K562 (cell line): ENCODE data around the gene HMGN2. TPM values are rescaled to one million over a fixed set of nuclear protein-coding genes. Genes with fewer than 3 reads are reported as not detected.

Experiments used
- ARNT ChIP-seq, 2 experiments: fragments of 450-650 bp; IDR thresholded peaks; 2 replicates each; pipeline ENCODE4 v1.6.1; 2016; ENCODE audit warnings: mild to moderate bottlenecking in 1 of 2
- ELF2 ChIP-seq: fragments of 250-450 bp; sonication (Bioruptor Pico); IDR thresholded peaks from 2 replicates; pipeline ENCODE4 v1.5.0; 2021; ENCODE audit warnings: mild to moderate bottlenecking
- ETS1 ChIP-seq: conservative IDR thresholded peaks from 2 replicates; pipeline ENCODE4 v1.6.1; 2011; ENCODE audit warnings: low read depth, mild to moderate bottlenecking, low read length; ENCODE audit not compliant: control insufficient read depth
- FOXM1 ChIP-seq, 2 experiments: fragments of 450-650 bp in 1 of 2; sonication (generic) in 1 of 2; formaldehyde crosslinking in 1 of 2; IDR thresholded peaks; 2 replicates each; pipeline versions ENCODE4 v1.6.1 to v1.9.0; 2017 to 2022; ENCODE audit warnings: low read depth in 2 of 2, mild to moderate bottlenecking in 2 of 2, missing genetic modification reagents in 1 of 2, moderate library complexity in 1 of 2
- GATAD2A ChIP-seq: fragments of 450-650 bp; IDR thresholded peaks from 2 replicates; pipeline ENCODE4 v1.6.1; 2017
- HCFC1 ChIP-seq: IDR thresholded peaks from 2 replicates; pipeline ENCODE4 v1.6.1; 2012; ENCODE audit warnings: low read depth, low read length, improper control_type of control experiment
- MAFG ChIP-seq: fragments of 450-650 bp; conservative IDR thresholded peaks from 2 replicates; pipeline ENCODE4 v1.6.1; 2016; ENCODE audit warnings: missing genetic modification characterization, missing compliant biosample characterization
- MAX ChIP-seq: sonication (generic); formaldehyde crosslinking; IDR thresholded peaks from 2 replicates; pipeline ENCODE4 v1.9.0; 2022; ENCODE audit warnings: mild to moderate bottlenecking, missing genetic modification reagents
- MTA1 ChIP-seq: fragments of 450-650 bp; IDR thresholded peaks from 2 replicates; pipeline ENCODE4 v1.6.1; 2017; ENCODE audit warnings: borderline replicate concordance
- MXI1 ChIP-seq: IDR thresholded peaks from 2 replicates; pipeline ENCODE4 v1.6.1; 2011; ENCODE audit warnings: low read depth, mild to moderate bottlenecking, improper control_type of control experiment, low read length
- NFRKB ChIP-seq: fragments of 450-650 bp; IDR thresholded peaks from 2 replicates; pipeline ENCODE4 v1.6.1; 2016; ENCODE audit warnings: low read depth
- RBM34 ChIP-seq: fragments of 200-400 bp; formaldehyde crosslinking; IDR thresholded peaks from 2 replicates; pipeline ENCODE4 v1.6.1; 2018; ENCODE audit warnings: low read length, borderline replicate concordance; ENCODE audit not compliant: insufficient read depth
- SAP30 ChIP-seq: fragments of 200-600 bp; sonication (generic); IDR thresholded peaks from 2 replicates; pipeline ENCODE4 v1.6.1; 2012; ENCODE audit warnings: borderline replicate concordance, low read depth, mild to moderate bottlenecking, moderate library complexity, low read length, control low read depth, inconsistent platforms; ENCODE audit not compliant: insufficient read depth, poor library complexity, severe bottlenecking
- SIRT6 ChIP-seq: IDR thresholded peaks from one replicate; pipeline ENCODE4 v1.6.1; 2012; ENCODE audit warnings: low read depth, mild to moderate bottlenecking, control low read depth, inconsistent platforms, low read length, moderate library complexity
- SP2 ChIP-seq: IDR thresholded peaks from 2 replicates; pipeline ENCODE4 v1.6.1; 2011; ENCODE audit warnings: mild to moderate bottlenecking, low read depth, low read length, moderate library complexity; ENCODE audit not compliant: poor library complexity, severe bottlenecking; ENCODE audit errors: extremely low read depth
- THRA ChIP-seq: fragments of 450-650 bp; IDR thresholded peaks from 2 replicates; pipeline ENCODE4 v1.6.1; 2017; ENCODE audit warnings: mild to moderate bottlenecking, moderate library complexity
- YY1 ChIP-seq, 3 experiments: IDR thresholded peaks; 2 replicates each; pipeline ENCODE4 v1.6.1; 2011; ENCODE audit warnings: low read length in 2 of 3, mild to moderate bottlenecking in 2 of 3, moderate library complexity in 2 of 3, borderline replicate concordance in 1 of 3, control low read depth in 1 of 3, low read depth in 1 of 3; ENCODE audit not compliant: insufficient read depth in 3 of 3, insufficient replicate concordance in 2 of 3, control insufficient read depth in 1 of 3, insufficient read length in 1 of 3; ENCODE audit errors: extremely low read depth in 1 of 3
- ZBTB5 ChIP-seq: fragments of 450-650 bp; IDR thresholded peaks from 2 replicates; pipeline ENCODE4 v1.6.1; 2017; ENCODE audit warnings: antibody characterized with exemption
- ZBTB8A ChIP-seq: fragments of 450-650 bp; IDR thresholded peaks from 2 replicates; pipeline ENCODE4 v1.6.1; 2018; ENCODE audit warnings: mild to moderate bottlenecking, moderate library complexity; ENCODE audit not compliant: partially characterized antibody
- ZKSCAN8 ChIP-seq: fragments of 200-800 bp; sonication (Bioruptor generic); IDR thresholded peaks from 2 replicates; pipeline ENCODE4 v1.6.1; 2016; ENCODE audit warnings: missing genetic modification characterization, missing compliant biosample characterization
- polyA plus RNA-seq, 8 experiments: library from polyadenylated mRNA; depleted of rRNA in 4 of 8; stranded (reverse) in 5 of 8; unstranded in 3 of 8; fragments of >200 nt; fragmentation: Nextera tagmentation in 2 of 8; fragmentation: Illumina TruSeq in 1 of 8; extraction: Ambion mirVana in 2 of 8; extraction: Trizol in 1 of 8; gene quantifications; 2 replicates each; pipeline versions ENCODE4 v1.2.1 to v1.2.3, GENCODE V29; 2011 to 2014; ENCODE audit warnings: inconsistent platforms in 1 of 8, missing spikeins in 1 of 8
- total RNA-seq, 7 experiments: library from RNA; depleted of rRNA in 6 of 7; stranded (reverse); fragments of >200 nt in 6 of 7; fragmentation: Illumina TruSeq in 2 of 7; extraction: Trizol in 2 of 7; gene quantifications; 2 replicates each; pipeline versions ENCODE4 v1.2.1 to v1.2.3, GENCODE V29; 2011 to 2021; ENCODE audit warnings: low replicate concordance in 1 of 7

The HMGN2 gene
- total and polyA plus RNA-seq, 9 of the 15 experiments (the other 6 are each of a cell fraction or from before 2014, with no cell fraction given): 370 to 1,354 (median 965) TPM

- TF ChIP-seq ZKSCAN8 (0 out of 2 replicates have a peak, but pooled peaks have one; percentile 7), ZBTB8A (no peak), MAFG (tag) (no peak), ELF2 (CRISPR knock-in tag) (no peak), GATAD2A (no peak), ETS1 (peak; percentile 27; the same call in 1 of the 2 replicates), MXI1 (no peak), YY1 (IDR thresholded peaks at IDR 0.05; ENCODE audit: borderline replicate concordance in 1 of 3, control insufficient read depth in 1 of 3, extremely low read depth in 1 of 3, insufficient read depth in 3 of 3, insufficient read length in 1 of 3, insufficient replicate concordance in 2 of 3, low read depth in 1 of 3, low read length in 2 of 3) (peak; percentile 78 to 94 (median 94)), SP2 (no peak), ZBTB5 (no peak), NFRKB (peak; percentile 97), MTA1 (no peak), MAX (CRISPR knock-in tag) (no peak), FOXM1 (IDR thresholded peaks at IDR 0.05; ENCODE audit: low read depth) (no peak), FOXM1 (CRISPR knock-in tag; IDR thresholded peaks at IDR 0.05; ENCODE audit: low read depth) (peak; percentile 95), SIRT6 (no peak), SAP30 (no peak), ARNT (IDR thresholded peaks at IDR 0.05) (no peak), RBM34 (no peak), HCFC1 (peak; percentile 10; the same call in 1 of the 2 replicates), THRA (no peak)
Observed at GRCh38 chr1:26472320-26472900, at the start of gene HMGN2 (continued).
